ENCODE data around the gene GRHPR.
A peak's percentile ranks its signal among the peaks of the same experiment; 100 is the strongest.
"Not testable (repeated sequence)": the region's sequence is repeated elsewhere in the genome, so short reads cannot be mapped to it uniquely, and the experiment has no call there.

Gene GRHPR

DNA sequence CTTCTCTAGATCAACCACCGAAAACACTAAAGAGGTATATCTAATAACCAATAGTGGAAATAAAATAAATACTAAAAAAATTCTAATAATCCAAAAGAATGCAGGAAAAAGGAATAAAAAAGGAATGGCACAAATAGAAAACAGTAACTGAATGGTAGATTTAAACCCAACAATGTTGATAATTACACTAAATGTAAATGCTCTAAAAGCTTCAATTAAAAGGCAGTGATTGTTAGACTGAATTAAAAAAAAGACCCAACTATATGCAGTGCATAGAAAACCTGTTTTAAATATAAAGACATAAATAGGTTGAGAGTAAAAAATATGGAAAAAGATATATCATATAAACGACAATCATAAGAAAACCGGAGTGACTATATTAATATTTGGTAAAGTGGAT lies 51.9 kb downstream of the GRHPR start:
- Histone ChIP-seq H3K9me3 (ENCODE audit: insufficient read depth, low read depth, low read length) (peaks cover 13% of the 10 kb centered on the region), H3K27ac (ENCODE audit: low read length) (no peak overlapping the region), H3K9ac (ENCODE audit: low read depth, low read length) (no peak overlapping the region), H3K4me3 (ENCODE audit: low read length) (no peak overlapping the region), H3K4me1 (ENCODE audit: insufficient read depth, low read length) (peaks cover 7% of the 10 kb centered on the region), H3K27me3 (ENCODE audit: insufficient read depth, low read length) (no peaks in the 10 kb centered on the region), H3K36me3 (ENCODE audit: insufficient read depth, low read depth, low read length) (no peaks in the 10 kb centered on the region)

DNA sequence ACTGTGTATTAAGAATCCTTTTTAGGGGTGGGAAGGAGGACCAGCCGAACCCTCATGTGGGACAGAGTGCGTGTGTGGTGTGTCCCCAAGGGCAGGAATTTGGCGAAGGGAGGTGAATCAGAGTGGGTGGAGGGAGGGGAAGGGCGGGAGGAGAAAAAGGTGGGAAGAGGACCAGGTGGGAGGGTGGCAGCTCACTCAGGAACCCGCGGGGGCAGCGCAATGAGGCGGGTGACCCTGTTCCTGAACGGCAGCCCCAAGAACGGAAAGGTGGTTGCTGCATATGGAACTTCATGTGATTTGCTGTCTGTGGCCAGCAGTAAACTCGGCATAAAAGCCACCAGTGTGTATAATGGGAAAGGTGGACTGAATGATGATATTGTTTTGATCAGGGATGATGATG lies 54.4 kb downstream of the GRHPR start:
- Histone ChIP-seq H3K4me3 (ENCODE audit: low read length) (no peak overlapping the region), H3K9me3 (ENCODE audit: insufficient read depth, low read depth, low read length) (peaks cover 13% of the 10 kb centered on the region), H3K36me3 (ENCODE audit: insufficient read depth, low read depth, low read length) (no peaks in the 10 kb centered on the region), H3K9ac (ENCODE audit: low read depth, low read length) (no peak overlapping the region), H3K27me3 (ENCODE audit: insufficient read depth, low read length) (no peaks in the 10 kb centered on the region), H3K27ac (ENCODE audit: low read length) (no peak overlapping the region), H3K4me1 (ENCODE audit: insufficient read depth, low read length) (no peaks in the 10 kb centered on the region; the same call in 1 of the 2 replicates)

- not testable (repeated sequence) for H3K4me3 ChIP-seq (ENCODE audit: low read length); H3K27ac ChIP-seq (ENCODE audit: low read length); H3K4me1 ChIP-seq (ENCODE audit: insufficient read depth, low read length); H3K36me3 ChIP-seq (ENCODE audit: insufficient read depth, low read depth, low read length); H3K27me3 ChIP-seq (ENCODE audit: insufficient read depth, low read length); H3K9ac ChIP-seq (ENCODE audit: low read depth, low read length)
- H3K9me3 ChIP-seq (ENCODE audit: insufficient read depth, low read depth, low read length), result peaks cover 13% of the 10 kb centered on the region
These were observed 54.9 kb downstream of the GRHPR start for GRCh38 chr9:37477443-37477842.

- not testable (repeated sequence) for H3K27ac ChIP-seq (ENCODE audit: low read length)
These were observed 55.6 kb downstream of the GRHPR start for GRCh38 chr9:37477987-37478619.

GRCh38 chr9:37480759-37481158 lies 58.3 kb downstream of the GRHPR start:
- H3K4me3 ChIP-seq (ENCODE audit: low read length), result no peak overlapping the region
- no peaks in the 10 kb centered on the region for H3K36me3 ChIP-seq (ENCODE audit: insufficient read depth, low read depth, low read length)
- no peaks in the 10 kb centered on the region for H3K27me3 ChIP-seq (ENCODE audit: insufficient read depth, low read length)
- H3K9me3 ChIP-seq (ENCODE audit: insufficient read depth, low read depth, low read length), result no peaks in the 10 kb centered on the region
- H3K4me1 ChIP-seq (ENCODE audit: insufficient read depth, low read length), result peaks cover 6% of the 10 kb centered on the region; the same call in 1 of the 2 replicates
- no peak overlapping the region for H3K9ac ChIP-seq (ENCODE audit: low read depth, low read length)
- H3K27ac ChIP-seq (ENCODE audit: low read length), result no peak overlapping the region

More at GRCh38 chr9:37477987-37478619, 55.6 kb downstream of the GRHPR start:
- not testable (repeated sequence) for H3K36me3 ChIP-seq (ENCODE audit: insufficient read depth, low read depth, low read length); H3K4me3 ChIP-seq (ENCODE audit: low read length); H3K27me3 ChIP-seq (ENCODE audit: insufficient read depth, low read length); H3K4me1 ChIP-seq (ENCODE audit: insufficient read depth, low read length); H3K9ac ChIP-seq (ENCODE audit: low read depth, low read length)
- H3K9me3 ChIP-seq (ENCODE audit: insufficient read depth, low read depth, low read length), result peaks cover 13% of the 10 kb centered on the region

DNA sequence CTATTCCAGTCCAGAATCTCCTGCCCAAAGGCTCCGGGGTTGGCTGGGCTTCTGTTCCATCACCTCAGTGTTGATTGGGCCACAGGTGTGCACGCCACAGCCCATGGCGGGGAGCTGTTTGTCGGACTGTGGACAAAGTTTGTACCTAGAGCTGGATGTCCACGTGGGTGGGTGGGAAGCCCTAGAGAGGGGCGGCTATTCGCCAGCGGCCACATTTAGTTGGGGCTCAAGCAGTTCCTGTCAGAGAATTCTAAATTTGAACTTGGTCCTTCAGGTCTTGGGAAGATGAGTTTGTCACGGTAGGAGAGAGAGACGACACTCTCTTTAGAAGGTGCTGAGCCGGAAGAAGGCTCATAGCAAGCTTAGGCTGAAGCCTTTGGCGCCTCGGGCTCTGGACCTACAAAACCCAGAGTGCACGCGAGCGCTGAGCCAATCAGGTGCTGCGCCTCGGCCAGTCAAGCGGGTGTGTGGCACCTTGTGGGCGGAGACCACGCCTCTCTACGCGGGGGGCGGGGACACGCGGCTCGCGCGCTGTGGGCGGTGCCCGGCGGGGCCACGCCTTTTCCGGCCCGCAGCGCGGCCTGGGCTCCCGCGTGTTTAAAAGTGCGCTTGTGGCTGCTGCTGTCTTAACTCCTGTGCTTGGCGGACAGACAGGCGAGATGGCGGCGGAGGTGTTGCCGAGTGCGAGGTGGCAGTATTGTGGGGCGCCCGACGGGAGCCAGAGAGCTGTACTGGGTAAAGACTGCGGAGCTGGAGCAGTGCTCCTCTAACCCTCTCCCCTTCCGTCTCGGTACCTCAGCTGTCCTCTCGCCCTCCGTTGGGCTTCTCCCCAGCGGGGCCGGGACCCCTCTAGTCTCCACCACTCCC lies 63.1 kb downstream of the GRHPR start, which contains the start of gene POLR1E:
Gene POLR1E (plus strand): TSS at position 560 of the 867 bp plus-strand sequence. CDS start 100 bp downstream, at position 660.
- Histone ChIP-seq H3K36me3 (ENCODE audit: insufficient read depth, low read depth, low read length) (peaks cover 34% of the 10 kb centered on the region), H3K27ac (ENCODE audit: low read length) (no peak within 1 kb of the TSS), H3K4me1 (ENCODE audit: insufficient read depth, low read length) (peaks cover 6% of the 10 kb centered on the region; the same call in 1 of the 2 replicates), H3K9me3 (ENCODE audit: insufficient read depth, low read depth, low read length) (no peaks in the 10 kb centered on the region), H3K9ac (ENCODE audit: low read depth, low read length) (peak within 1 kb of the TSS; percentile 81), H3K4me3 (ENCODE audit: low read length) (peak within 1 kb of the TSS; percentile 89), H3K27me3 (ENCODE audit: insufficient read depth, low read length) (no peaks in the 10 kb centered on the region)

GRCh38 chr9:37486256-37486615 lies 63.7 kb downstream of the GRHPR start:
- Histone ChIP-seq H3K9ac (ENCODE audit: low read depth, low read length) (peak overlapping the region; percentile 81), H3K9me3 (ENCODE audit: insufficient read depth, low read depth, low read length) (no peaks in the 10 kb centered on the region), H3K36me3 (ENCODE audit: insufficient read depth, low read depth, low read length) (peaks cover 40% of the 10 kb centered on the region), H3K4me3 (ENCODE audit: low read length) (peak overlapping the region; percentile 89), H3K4me1 (ENCODE audit: insufficient read depth, low read length) (peaks cover 6% of the 10 kb centered on the region; the same call in 1 of the 2 replicates), H3K27ac (ENCODE audit: low read length) (no peak overlapping the region), H3K27me3 (ENCODE audit: insufficient read depth, low read length) (no peaks in the 10 kb centered on the region)
